ACC112 (cell line): ENCODE data around the gene PFDN5.

ENCODE experiments used
- H2AFZ ChIP-seq: fragments of 200-600 bp; sonication (generic); one replicate; pipeline ENCODE4 v1.6.0; 2017; ENCODE audit warnings: antibody characterized with exemption, low read length; ENCODE audit not compliant: unreplicated experiment
- H3K27ac ChIP-seq: fragments of 200-600 bp; sonication (generic); 2 replicates; pipeline ENCODE4 v1.5.1; 2014; ENCODE audit warnings: low read depth, mild to moderate bottlenecking, antibody characterized with exemption, low read length, moderate library complexity
- H3K27me3 ChIP-seq: fragments of 200-600 bp; sonication (generic); 2 replicates; pipeline ENCODE4 v1.6.1; 2014; ENCODE audit warnings: mild to moderate bottlenecking, antibody characterized with exemption, low read length, moderate library complexity, mixed read lengths; ENCODE audit not compliant: insufficient read depth
- H3K36me3 ChIP-seq: fragments of 200-600 bp; sonication (generic); 2 replicates; pipeline ENCODE4 v1.6.1; 2016; ENCODE audit warnings: mild to moderate bottlenecking, antibody characterized with exemption, low read length, moderate library complexity, mixed read lengths; ENCODE audit not compliant: insufficient read depth
- H3K4me1 ChIP-seq: fragments of 200-600 bp; sonication (generic); one replicate; pipeline ENCODE4 v1.6.1; 2016; ENCODE audit warnings: low read length, mixed read lengths; ENCODE audit not compliant: insufficient read depth, unreplicated experiment, control insufficient read depth
- H3K4me3 ChIP-seq: fragments of 200-600 bp; sonication (generic); 2 replicates; pipeline ENCODE4 v1.5.1; 2014; ENCODE audit warnings: mild to moderate bottlenecking, low read depth, low read length
- H3K79me2 ChIP-seq: fragments of 200-600 bp; sonication (generic); one replicate; pipeline ENCODE4 v1.6.0; 2016; ENCODE audit warnings: low read length; ENCODE audit not compliant: control insufficient read depth, unreplicated experiment, insufficient read depth

The PFDN5 gene

GRCh38 chr12:53302903-53303302 is 7.6 kb downstream of the PFDN5 start:
- peaks cover 40% of the 10 kb centered on the region for H3K79me2 ChIP-seq
- H3K4me3 ChIP-seq, result no peak overlapping the region
- no peak overlapping the region for H2AFZ ChIP-seq
- peaks cover 10% of the 10 kb centered on the region for H3K36me3 ChIP-seq
- H3K27ac ChIP-seq, result no peak overlapping the region
- peaks cover 35% of the 10 kb centered on the region for H3K4me1 ChIP-seq
- H3K27me3 ChIP-seq, result no peaks in the 10 kb centered on the region

GRCh38 chr12:53306826-53307225 is 11.5 kb downstream of the PFDN5 start:
- Histone ChIP-seq H3K27ac (no peak overlapping the region), H3K4me3 (no peak overlapping the region), H3K4me1 (peaks cover 9% of the 10 kb centered on the region), H3K36me3 (peaks cover 13% of the 10 kb centered on the region), H2AFZ (no peak overlapping the region), H3K27me3 (no peaks in the 10 kb centered on the region), H3K79me2 (peaks cover 21% of the 10 kb centered on the region)

GRCh38 chr12:53308276-53308675 is 12.9 kb downstream of the PFDN5 start:
- Histone ChIP-seq H3K36me3 (peaks cover 7% of the 10 kb centered on the region; the same call in 1 of the 2 replicates), H3K27me3 (no peaks in the 10 kb centered on the region), H3K27ac (no peak overlapping the region)

GRCh38 chr12:53313996-53314395 is 18.7 kb downstream of the PFDN5 start:
- Histone ChIP-seq H3K4me3 (no peak overlapping the region), H3K27ac (no peak overlapping the region), H3K27me3 (no peaks in the 10 kb centered on the region), H2AFZ (no peak overlapping the region), H3K79me2 (no peaks in the 10 kb centered on the region), H3K4me1 (no peaks in the 10 kb centered on the region), H3K36me3 (peaks cover 5% of the 10 kb centered on the region; the same call in 1 of the 2 replicates)

More at GRCh38 chr12:53308276-53308675, 12.9 kb downstream of the PFDN5 start:
- H3K79me2 ChIP-seq, result peaks cover 7% of the 10 kb centered on the region
- H2AFZ ChIP-seq, result no peak overlapping the region
- no peaks in the 10 kb centered on the region for H3K4me1 ChIP-seq
- no peak overlapping the region for H3K4me3 ChIP-seq

- Histone ChIP-seq H3K36me3 (no peaks in the 10 kb centered on the region), H3K79me2 (peaks cover 4% of the 10 kb centered on the region), H2AFZ (peak overlapping the region; percentile 47), H3K27ac (peak overlapping the region; percentile 87), H3K4me3 (peak overlapping the region; percentile 88), H3K27me3 (no peaks in the 10 kb centered on the region), H3K4me1 (peaks cover 21% of the 10 kb centered on the region)
These were observed 25.2 kb downstream of the PFDN5 start for GRCh38 chr12:53320352-53321195.

- peak overlapping the region; percentile 87 for H3K4me3 ChIP-seq
- H3K4me1 ChIP-seq, result peaks cover 24% of the 10 kb centered on the region
- H3K36me3 ChIP-seq, result no peaks in the 10 kb centered on the region
- peak overlapping the region; percentile 93 for H2AFZ ChIP-seq
- H3K79me2 ChIP-seq, result peaks cover 4% of the 10 kb centered on the region
- no peaks in the 10 kb centered on the region for H3K27me3 ChIP-seq
- H3K27ac ChIP-seq, result peak overlapping the region; percentile 27
These were observed 28.9 kb downstream of the PFDN5 start for GRCh38 chr12:53324113-53324778.

- Histone ChIP-seq H3K36me3 (no peaks in the 10 kb centered on the region), H3K4me3 (peak overlapping the region; percentile 87), H3K27ac (peak overlapping the region; percentile 63), H3K79me2 (peaks cover 4% of the 10 kb centered on the region), H3K27me3 (no peaks in the 10 kb centered on the region), H2AFZ (peak overlapping the region; percentile 93), H3K4me1 (peaks cover 23% of the 10 kb centered on the region)
These were observed 29.6 kb downstream of the PFDN5 start for GRCh38 chr12:53324779-53325510.

GRCh38 chr12:53325511-53326061 is 30.2 kb downstream of the PFDN5 start:
- Histone ChIP-seq H2AFZ (peak overlapping the region; percentile 83), H3K79me2 (peaks cover under 1% of the 10 kb centered on the region), H3K4me3 (peak overlapping the region; percentile 87), H3K36me3 (no peaks in the 10 kb centered on the region), H3K27ac (peak overlapping the region; percentile 63; the same call in 1 of the 2 replicates), H3K4me1 (peaks cover 16% of the 10 kb centered on the region), H3K27me3 (no peaks in the 10 kb centered on the region)

GRCh38 chr12:53326460-53327185 is 31.3 kb downstream of the PFDN5 start:
- H2AFZ ChIP-seq, result no peak overlapping the region
- H3K36me3 ChIP-seq, result no peaks in the 10 kb centered on the region
- H3K4me3 ChIP-seq, result no peak overlapping the region
- H3K79me2 ChIP-seq, result no peaks in the 10 kb centered on the region
- H3K4me1 ChIP-seq, result peaks cover 13% of the 10 kb centered on the region
- H3K27ac ChIP-seq, result no peak overlapping the region
- no peaks in the 10 kb centered on the region for H3K27me3 ChIP-seq
